Measurements from ENCODE around the gene TTLL4. TPM values are rescaled to one million over a fixed set of nuclear protein-coding genes. Genes with fewer than 3 reads are reported as not detected.

Gene TTLL4
- polyA plus RNA-seq, 2 of the 4 experiments (the other 2 are of a cell fraction) = 25.0 to 26.2 TPM

DNA sequence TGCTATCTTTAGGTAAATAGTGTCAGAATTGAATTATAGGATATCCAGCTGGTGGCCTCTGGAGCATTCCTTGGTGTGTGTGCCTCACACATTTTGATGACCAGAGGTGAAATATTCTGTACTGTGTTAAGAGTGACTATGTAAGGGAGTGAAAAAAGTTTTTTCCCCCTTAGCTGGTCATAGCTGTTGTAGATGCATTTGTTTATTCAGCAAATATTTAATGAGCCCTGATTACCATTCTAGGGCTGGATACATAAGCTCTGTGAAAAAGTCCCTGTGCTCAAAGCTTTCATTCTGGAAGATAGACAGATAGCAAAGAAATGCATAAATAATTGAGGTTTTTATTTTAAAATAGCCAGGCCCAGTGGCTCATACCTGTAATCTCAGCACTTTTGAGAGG, 10.9 kb downstream of the TTLL4 start:
- no peak for FAIRE-seq

DNA sequence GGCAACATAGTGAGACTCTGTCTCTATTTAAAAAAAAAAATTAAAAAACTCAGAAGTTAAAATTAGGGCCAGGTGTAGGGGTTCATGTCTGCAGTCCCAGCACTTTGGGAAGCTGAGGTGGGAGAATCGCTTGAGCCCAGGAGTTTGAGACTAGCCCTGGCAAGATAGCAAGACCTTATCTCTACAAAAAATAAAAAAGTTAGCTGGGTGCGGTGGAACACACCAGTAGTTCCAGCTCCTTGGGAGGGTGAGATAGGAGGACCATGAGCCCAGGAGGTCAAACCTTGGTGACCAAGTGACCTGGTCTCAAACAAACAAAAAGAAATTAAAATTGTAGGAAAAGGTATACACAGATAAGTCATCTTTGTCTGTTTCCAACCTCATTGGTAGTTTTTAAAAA, 11.3 kb downstream of the TTLL4 start:
- DNase-seq (ENCODE audit: low read depth in 1 of 2, low spot score in 1 of 2) (no peak), ATAC-seq (no peak), FAIRE-seq (no peak)
- CTCF ChIA-PET = interaction anchor here (0.9 to 3.3 kb wide), 7 partner anchors 11 to 176 kb away, joined by 3 to 20 read pairs (median 5); partner anchors contain the start of gene TTLL4
- 89% methylated on average over 2 of the region's 2 CpGs for WGBS (ENCODE audit: missing lambda C conversion rate)
- H3K4me2 ChIP-seq = no peak overlapping the region
- H3K4me3 ChIP-seq = no peak overlapping the region
- no peak overlapping the region for H3K27ac ChIP-seq
- peaks cover 7% of the 10 kb centered on the region for H3K9me3 ChIP-seq
- no peak for TF ChIP-seq KDM5A (IDR thresholded peaks at IDR 0.05)
- no peak for TF ChIP-seq MAFK (IDR thresholded peaks at IDR 0.05; ENCODE audit: partially characterized antibody)
- TF ChIP-seq CHD4 (IDR thresholded peaks at IDR 0.05; ENCODE audit: borderline replicate concordance) = no peak
- TF ChIP-seq, protein P1, sequence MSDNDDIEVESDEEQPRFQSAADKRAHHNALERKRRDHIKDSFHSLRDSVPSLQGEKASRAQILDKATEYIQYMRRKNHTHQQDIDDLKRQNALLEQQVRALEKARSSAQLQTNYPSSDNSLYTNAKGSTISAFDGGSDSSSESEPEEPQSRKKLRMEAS (IDR thresholded peaks at IDR 0.05) = no peak
- no peak for TF ChIP-seq CTCF (IDR thresholded peaks at IDR 0.05)
- no peak for TF ChIP-seq ZSCAN20 (CRISPR knock-in tag; IDR thresholded peaks at IDR 0.05)
- TF ChIP-seq TFCP2L1 (CRISPR knock-in tag; IDR thresholded peaks at IDR 0.05) = no peak
- no peak for TF ChIP-seq ESRRA (IDR thresholded peaks at IDR 0.05; ENCODE audit: borderline replicate concordance, low read length)
- TF ChIP-seq CEBPB (IDR thresholded peaks at IDR 0.05) = no peak
- TF ChIP-seq ZC3H11A (IDR thresholded peaks at IDR 0.05) = no peak
- TF ChIP-seq BCL3 (IDR thresholded peaks at IDR 0.05) = no peak
- no peak for TF ChIP-seq ELK1 (IDR thresholded peaks at IDR 0.05; ENCODE audit: low read depth, low read length)
- no peak for TF ChIP-seq ZFP36 (IDR thresholded peaks at IDR 0.05; ENCODE audit: borderline replicate concordance, partially characterized antibody)
- no peak for TF ChIP-seq HDAC2 (IDR thresholded peaks at IDR 0.05)
- no peak for TF ChIP-seq JUN (IDR thresholded peaks at IDR 0.05)
- TF ChIP-seq POLR2AphosphoS2 (conservative IDR thresholded peaks at IDR 0.05; ENCODE audit: low read length) = no peak
- TF ChIP-seq RCOR1 (IDR thresholded peaks at IDR 0.05; ENCODE audit: low read depth, low read length) = no peak
- TF ChIP-seq RARB (CRISPR knock-in tag; IDR thresholded peaks at IDR 0.05) = no peak
- no peak for TF ChIP-seq HEYL (CRISPR knock-in tag; IDR thresholded peaks at IDR 0.05)
- H3K4me1 ChIP-seq = peaks cover 14% of the 10 kb centered on the region; the same call in 2 of the 3 replicates
- POLR2A ChIA-PET = no interaction called here

More for the DNA sequence above, 10.9 kb downstream of the TTLL4 start:
- POLR2A ChIA-PET = no interaction called here
- no peak overlapping the region for H3K4me3 ChIP-seq
- DNase-seq (ENCODE audit: low read depth in 1 of 2, low spot score in 1 of 2) (no peak), ATAC-seq (no peak)
- TF ChIP-seq MAFK (IDR thresholded peaks at IDR 0.05; ENCODE audit: partially characterized antibody) (peak; percentile 56), EHMT2 (IDR thresholded peaks at IDR 0.05; ENCODE audit: low read depth) (no peak)
- peaks cover 2% of the 10 kb centered on the region; the same call in 2 of the 3 replicates for H3K9me3 ChIP-seq
- H3K27ac ChIP-seq = no peak overlapping the region
- peaks cover 16% of the 10 kb centered on the region; the same call in 2 of the 3 replicates for H3K4me1 ChIP-seq
- CTCF ChIA-PET = interaction anchor here (0.9 to 3.3 kb wide), 6 partner anchors 11 to 177 kb away, joined by 3 to 20 read pairs (median 4); partner anchors contain the start of gene TTLL4
- no peak overlapping the region for H3K4me2 ChIP-seq

GRCh38 chr2:218722419-218722818, 11.8 kb downstream of the TTLL4 start:
- no peak overlapping the region for H3K27ac ChIP-seq
- ChIA-PET CTCF (interaction anchor here (0.9 to 3.3 kb wide), 6 partner anchors 11 to 176 kb away, joined by 3 to 20 read pairs (median 6); partner anchors contain the start of gene TTLL4), POLR2A (no interaction called here)
- no peak for DNase-seq (ENCODE audit: low read depth in 1 of 2, low spot score in 1 of 2)
- H3K4me1 ChIP-seq = peaks cover 9% of the 10 kb centered on the region; the same call in 2 of the 3 replicates
- H3K9me3 ChIP-seq = peaks cover 11% of the 10 kb centered on the region
- no peak for ATAC-seq
- WGBS (ENCODE audit: missing lambda C conversion rate) = 59% methylated on average over 1 of the region's 1 CpG
- no peak for TF ChIP-seq TP53 (CRISPR knock-in tag; IDR thresholded peaks at IDR 0.05)
- no peak for TF ChIP-seq REST (IDR thresholded peaks at IDR 0.05)
- FAIRE-seq = no peak
- no peak overlapping the region for H3K4me3 ChIP-seq
- no peak overlapping the region for H3K4me2 ChIP-seq
